AG10803 (cell line): Measurements from ENCODE around the gene HES3.

Source experiments
- DNase-seq: peaks from one replicate; pipeline ENCODE4 v3.0.0; 2010; ENCODE audit warnings: low read depth
- H3K4me3 ChIP-seq: 2 replicates; pipeline ENCODE4 v1.5.1; 2011; ENCODE audit warnings: mild to moderate bottlenecking, low read length, control low read depth
- TF ChIP-seq, protein P1 (sequence below): conservative IDR thresholded peaks from 2 replicates; pipeline ENCODE4 v1.5.1; 2011; ENCODE audit warnings: mild to moderate bottlenecking, low read length, control low read depth, inconsistent platforms

Gene HES3

GRCh38 chr1:6222636-6223035 is 21.3 kb upstream of the HES3 start:
- TF ChIP-seq, protein P1, sequence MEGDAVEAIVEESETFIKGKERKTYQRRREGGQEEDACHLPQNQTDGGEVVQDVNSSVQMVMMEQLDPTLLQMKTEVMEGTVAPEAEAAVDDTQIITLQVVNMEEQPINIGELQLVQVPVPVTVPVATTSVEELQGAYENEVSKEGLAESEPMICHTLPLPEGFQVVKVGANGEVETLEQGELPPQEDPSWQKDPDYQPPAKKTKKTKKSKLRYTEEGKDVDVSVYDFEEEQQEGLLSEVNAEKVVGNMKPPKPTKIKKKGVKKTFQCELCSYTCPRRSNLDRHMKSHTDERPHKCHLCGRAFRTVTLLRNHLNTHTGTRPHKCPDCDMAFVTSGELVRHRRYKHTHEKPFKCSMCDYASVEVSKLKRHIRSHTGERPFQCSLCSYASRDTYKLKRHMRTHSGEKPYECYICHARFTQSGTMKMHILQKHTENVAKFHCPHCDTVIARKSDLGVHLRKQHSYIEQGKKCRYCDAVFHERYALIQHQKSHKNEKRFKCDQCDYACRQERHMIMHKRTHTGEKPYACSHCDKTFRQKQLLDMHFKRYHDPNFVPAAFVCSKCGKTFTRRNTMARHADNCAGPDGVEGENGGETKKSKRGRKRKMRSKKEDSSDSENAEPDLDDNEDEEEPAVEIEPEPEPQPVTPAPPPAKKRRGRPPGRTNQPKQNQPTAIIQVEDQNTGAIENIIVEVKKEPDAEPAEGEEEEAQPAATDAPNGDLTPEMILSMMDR = no peak
- no peak overlapping the region for H3K4me3 ChIP-seq
- peak; percentile 44 for DNase-seq

DNA sequence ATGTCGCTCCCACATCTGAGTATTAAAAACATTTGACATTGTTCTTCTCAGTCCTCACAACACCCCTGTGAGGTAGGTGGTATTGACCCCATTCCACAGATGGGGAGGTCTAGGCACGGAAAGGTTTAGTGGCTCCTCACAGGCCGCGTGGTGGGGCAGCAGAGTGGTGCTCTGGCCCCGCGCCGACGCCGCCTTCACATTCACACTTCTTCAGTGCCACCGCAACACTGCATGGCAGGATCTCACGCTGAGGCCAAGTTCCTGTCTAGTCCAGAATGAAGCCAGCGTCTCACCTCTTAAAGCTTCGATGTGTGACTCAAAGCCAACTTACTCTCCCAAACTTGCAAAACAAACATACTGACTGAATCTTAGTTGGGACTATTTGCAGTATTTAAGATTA is 20.4 kb upstream of the HES3 start:
- H3K4me3 ChIP-seq = no peak overlapping the region
- TF ChIP-seq, protein P1 = no peak
- DNase-seq = no peak

DNA sequence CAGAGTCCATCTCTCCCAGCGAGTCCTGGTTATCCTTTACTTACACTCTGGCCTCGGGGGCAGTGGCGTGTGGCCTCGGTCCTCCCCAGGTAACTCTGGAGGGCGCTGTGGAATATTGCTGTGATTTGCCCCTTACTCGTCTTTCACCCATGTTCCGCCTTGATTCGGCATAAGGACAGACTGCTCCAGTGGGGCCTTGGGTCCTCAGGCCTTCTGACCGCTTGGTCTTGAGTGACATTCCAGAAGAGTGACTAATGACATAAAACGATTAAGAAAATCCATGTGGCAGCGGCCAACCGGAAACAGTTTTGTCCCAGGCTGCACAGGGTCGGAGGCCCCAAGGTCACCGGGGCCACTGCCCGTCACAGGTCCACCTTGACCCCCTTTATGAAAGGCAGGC is 19.3 kb upstream of the HES3 start:
- DNase-seq = no peak
- TF ChIP-seq, protein P1 = no peak
- H3K4me3 ChIP-seq = no peak overlapping the region

- TF ChIP-seq, protein P1 = no peak
- H3K4me3 ChIP-seq = no peak overlapping the region
- no peak for DNase-seq
These were observed 18.3 kb upstream of the HES3 start for GRCh38 chr1:6225651-6226050.

GRCh38 chr1:6233376-6233775 is 10.6 kb upstream of the HES3 start:
- H3K4me3 ChIP-seq = no peak overlapping the region
- DNase-seq = no peak
- TF ChIP-seq, protein P1 = no peak

DNA sequence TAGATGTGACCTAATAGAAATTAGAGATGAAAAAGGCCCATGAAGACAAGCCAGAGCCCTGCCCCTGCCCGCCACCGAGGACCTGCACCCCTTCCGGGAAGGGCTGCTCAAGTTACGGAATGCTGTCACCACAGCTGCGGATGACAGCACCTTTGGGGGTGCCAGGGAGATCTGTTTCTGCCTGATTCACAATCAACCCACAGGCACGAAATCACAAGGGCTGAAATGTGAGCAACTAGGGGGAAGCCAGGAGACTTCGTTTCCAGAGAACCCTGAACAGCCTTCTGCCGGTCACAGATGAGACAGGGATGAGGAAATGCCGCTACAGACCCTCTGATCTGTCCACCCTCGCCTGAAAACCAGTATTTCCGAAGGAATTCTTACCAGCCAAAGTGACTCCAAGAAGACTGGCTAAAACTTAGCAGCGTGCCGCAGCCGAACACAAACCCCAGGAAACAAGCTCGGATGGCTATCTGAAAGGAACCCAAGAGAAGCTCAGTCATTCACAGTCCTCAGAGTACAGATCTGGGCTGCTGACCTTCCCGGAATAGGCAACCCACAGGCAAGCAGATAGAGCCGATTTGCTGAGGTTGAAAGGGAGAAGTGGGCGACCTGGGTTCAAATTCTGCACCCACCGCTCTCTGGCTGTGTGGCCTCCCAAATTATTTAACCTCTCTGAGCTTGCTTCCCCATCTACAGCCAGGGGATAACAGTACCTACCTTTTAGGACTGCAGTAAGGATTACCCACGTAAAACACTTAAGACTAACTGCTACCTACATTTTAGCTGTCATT is 9.3 kb upstream of the HES3 start:
- TF ChIP-seq, protein P1 = no peak
- peak overlapping the region; percentile 79 for H3K4me3 ChIP-seq
- DNase-seq = peak; percentile 32

- TF ChIP-seq, protein P1 = no peak
- peak overlapping the region; percentile 79 for H3K4me3 ChIP-seq
- no peak for DNase-seq
These were observed 8.7 kb upstream of the HES3 start for GRCh38 chr1:6235296-6235677.
